Uterus (tissue), 4 donors: Measurements from ENCODE around the gene VRK1. TPM values are rescaled to one million over a fixed set of nuclear protein-coding genes. Genes with fewer than 3 reads are reported as not detected.

Source experiments
- DNase-seq, 2 donors: peaks; one replicate each; pipeline ENCODE4 v3.0.0-alpha.2; 2019 to 2020
- H3K27ac ChIP-seq, 2 donors: fragments of 200-600 bp; sonication (generic); 1 replicate in 1 of 2; 2 replicates in 1 of 2; pipeline ENCODE4 v1.5.1; 2016 to 2018
- H3K27me3 ChIP-seq, 2 donors: fragments of 200-600 bp; sonication (generic); one replicate each; pipeline ENCODE4 v1.5.1; 2018 to 2019; ENCODE audit warnings: control low read depth in 1 of 2
- H3K36me3 ChIP-seq, 2 donors: fragments of 200-600 bp; sonication (generic); one replicate each; pipeline ENCODE4 v1.5.1; 2019; ENCODE audit warnings: control low read depth in 1 of 2
- H3K4me1 ChIP-seq, 2 donors: fragments of 200-600 bp; sonication (generic); one replicate each; pipeline ENCODE4 v1.5.1; 2018 to 2019; ENCODE audit warnings: control low read depth in 1 of 2
- H3K4me3 ChIP-seq, 2 donors: fragments of 200-600 bp; sonication (generic); 1 replicate in 1 of 2; 2 replicates in 1 of 2; pipeline ENCODE4 v1.5.1; 2018 to 2019; ENCODE audit warnings: mild to moderate bottlenecking in 1 of 2
- H3K9me3 ChIP-seq, 2 donors: fragments of 200-600 bp; sonication (generic); one replicate each; pipeline ENCODE4 v1.5.1; 2019; ENCODE audit warnings: control low read depth in 1 of 2
- CTCF ChIP-seq, 4 experiments: fragments of 200-600 bp in 2 of 4; fragments of 450-650 bp in 2 of 4; sonication (generic) in 2 of 4; IDR thresholded peaks; one replicate each; pipeline ENCODE4 v1.5.1; 2016 to 2019; ENCODE audit warnings: antibody characterized with exemption in 4 of 4, mild to moderate bottlenecking in 2 of 4, moderate library complexity in 1 of 4
- POLR2A ChIP-seq, 2 donors: fragments of 450-650 bp; IDR thresholded peaks; one replicate each; pipeline ENCODE4 v1.6.1; 2016; ENCODE audit warnings: antibody characterized with exemption in 2 of 2, mild to moderate bottlenecking in 1 of 2, moderate library complexity in 1 of 2
- intact Hi-C: fragments of 100-400 bp; cut with DNase I; formaldehyde crosslinking; loops from one replicate; pipeline ENCODE4 v1.15.1; 2023; ENCODE audit warnings: low total_unique reads
- total RNA-seq, 4 donors: library from RNA; depleted of rRNA in 3 of 4; stranded (reverse); fragments of >200 nt in 3 of 4; gene quantifications; one replicate each; pipeline versions ENCODE4 v1.1.0 to v1.2.4, GENCODE V29; 2014 to 2023
- donor health status: DM: yes; HTN: yes; CAD: no.

Gene VRK1
- total RNA-seq, 4 donors from 2014 or later, result 21.0 to 54.5 (median 37.1) TPM

DNA sequence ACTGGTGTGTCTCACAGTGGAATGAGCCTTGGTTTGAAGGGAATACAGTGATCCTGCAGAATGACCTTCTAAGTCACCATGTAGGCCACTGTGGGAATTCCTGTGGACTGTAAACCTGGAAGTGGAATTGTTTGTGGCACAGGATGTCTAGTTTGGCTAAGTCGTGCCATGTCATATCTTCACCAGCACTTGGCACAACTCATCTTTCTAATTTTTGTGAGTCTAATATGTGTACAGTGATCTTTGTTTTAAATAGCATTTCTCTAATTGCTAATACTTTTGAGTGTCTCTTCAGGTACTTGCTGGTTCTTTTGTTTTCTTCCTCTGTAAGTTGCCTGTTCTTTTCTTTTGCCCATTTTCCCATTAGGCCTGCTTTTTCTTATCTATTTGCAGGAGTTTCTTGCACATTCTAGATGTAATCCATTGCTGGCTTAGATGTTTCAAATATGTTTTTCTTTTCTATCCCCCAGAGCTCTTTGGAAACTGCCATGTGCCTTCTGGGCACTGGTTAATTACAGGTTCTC lies 112.7 kb downstream of the VRK1 start:
- no peak overlapping the region for H3K4me3 ChIP-seq
- H3K4me1 ChIP-seq, result no peaks in the 10 kb centered on the region
- intact Hi-C loops, result no loop called here
- no peak overlapping the region for H3K27ac ChIP-seq
- H3K9me3 ChIP-seq, result no peaks in the 10 kb centered on the region
- no peaks in the 10 kb centered on the region for H3K36me3 ChIP-seq
- no peak for TF ChIP-seq POLR2A (IDR thresholded peaks at IDR 0.05)
- TF ChIP-seq CTCF (IDR thresholded peaks at IDR 0.05), result no peak
- DNase-seq, result no peak
- H3K27me3 ChIP-seq, result no peaks in the 10 kb centered on the region

DNA sequence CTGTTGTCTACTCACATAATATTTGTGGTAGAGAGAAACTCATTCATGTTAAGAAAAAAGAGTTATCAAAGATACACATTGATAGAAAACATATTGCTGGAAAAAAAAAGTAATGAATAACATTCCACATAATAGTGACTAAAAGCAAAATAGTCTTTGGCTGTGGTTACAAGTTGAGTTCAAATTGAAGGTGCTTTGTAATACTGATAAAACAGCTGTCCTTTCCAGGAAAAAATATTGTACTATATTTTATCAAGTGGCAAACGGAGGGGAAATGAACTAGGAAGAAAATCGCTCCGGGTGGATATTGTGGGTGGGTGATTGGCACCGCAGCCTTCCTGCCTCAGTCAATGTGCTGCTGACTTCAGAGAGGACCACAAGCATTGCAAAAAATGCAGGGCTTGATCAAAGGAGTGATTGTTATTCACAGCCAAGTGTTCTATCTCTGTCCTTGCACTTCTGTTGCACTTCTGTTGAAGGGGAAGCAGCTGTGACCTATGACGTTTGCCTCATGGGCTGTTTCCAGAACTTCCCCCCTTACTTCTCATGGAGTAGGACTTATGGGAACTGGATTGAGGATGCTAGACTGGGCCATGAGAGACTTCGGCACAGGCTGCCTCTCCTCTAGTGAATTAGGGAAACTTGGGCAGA lies 114.4 kb downstream of the VRK1 start:
- Histone ChIP-seq H3K27me3 (no peaks in the 10 kb centered on the region), H3K27ac (no peak overlapping the region), H3K4me3 (no peak overlapping the region), H3K4me1 (no peaks in the 10 kb centered on the region), H3K9me3 (no peaks in the 10 kb centered on the region), H3K36me3 (no peaks in the 10 kb centered on the region)
- intact Hi-C loops, result no loop called here
- no peak for TF ChIP-seq POLR2A (IDR thresholded peaks at IDR 0.05)
- TF ChIP-seq CTCF (IDR thresholded peaks at IDR 0.05), result no peak
- DNase-seq, result no peak

- DNase-seq, result no peak
- H3K27ac ChIP-seq, result no peak overlapping the region
- H3K9me3 ChIP-seq, result no peaks in the 10 kb centered on the region
- TF ChIP-seq POLR2A (IDR thresholded peaks at IDR 0.05) (no peak), CTCF (IDR thresholded peaks at IDR 0.05) (no peak)
- intact Hi-C loops, result no loop called here
- H3K4me1 ChIP-seq, result no peaks in the 10 kb centered on the region
- H3K4me3 ChIP-seq, result no peak overlapping the region
- H3K36me3 ChIP-seq, result no peaks in the 10 kb centered on the region
- no peaks in the 10 kb centered on the region for H3K27me3 ChIP-seq
These were observed 117.5 kb downstream of the VRK1 start for GRCh38 chr14:96914571-96915128.

- intact Hi-C loops, result no loop called here
- no peaks in the 10 kb centered on the region for H3K9me3 ChIP-seq
- DNase-seq, result no peak
- no peak overlapping the region for H3K4me3 ChIP-seq
- H3K27ac ChIP-seq, result no peak overlapping the region
- no peaks in the 10 kb centered on the region for H3K27me3 ChIP-seq
- no peaks in the 10 kb centered on the region for H3K36me3 ChIP-seq
- TF ChIP-seq POLR2A (IDR thresholded peaks at IDR 0.05), result no peak
- TF ChIP-seq CTCF (IDR thresholded peaks at IDR 0.05), result no peak
- no peaks in the 10 kb centered on the region for H3K4me1 ChIP-seq
These were observed 118.3 kb downstream of the VRK1 start for GRCh38 chr14:96915478-96915877.

- H3K4me1 ChIP-seq, result no peaks in the 10 kb centered on the region
- intact Hi-C loops, result no loop called here
- no peaks in the 10 kb centered on the region for H3K36me3 ChIP-seq
- TF ChIP-seq CTCF (IDR thresholded peaks at IDR 0.05), result no peak
- no peak overlapping the region for H3K27ac ChIP-seq
- no peak for DNase-seq
- no peaks in the 10 kb centered on the region for H3K27me3 ChIP-seq
- H3K4me3 ChIP-seq, result no peak overlapping the region
- H3K9me3 ChIP-seq, result no peaks in the 10 kb centered on the region
These were observed 119.6 kb downstream of the VRK1 start for GRCh38 chr14:96916751-96917150.
